HL-60/S4 (cell line): ENCODE results near the gene DSG3.

Experiments used
- in situ Hi-C: fragments of 300-500 bp; cut with MboI; formaldehyde crosslinking; loops from 2 replicates; pipeline ENCODE4 v1.14.3; 2022; ENCODE audit warnings: low sequenced_read_pairs

DSG3 gene

GRCh38 chr18:31447530-31448191 is at the start of gene DSG3:
DSG3 (plus strand) TSS chr18:31447741; CDS start chr18:31447878, 137 bp downstream.
- in situ Hi-C loops, result no loop called here

DNA sequence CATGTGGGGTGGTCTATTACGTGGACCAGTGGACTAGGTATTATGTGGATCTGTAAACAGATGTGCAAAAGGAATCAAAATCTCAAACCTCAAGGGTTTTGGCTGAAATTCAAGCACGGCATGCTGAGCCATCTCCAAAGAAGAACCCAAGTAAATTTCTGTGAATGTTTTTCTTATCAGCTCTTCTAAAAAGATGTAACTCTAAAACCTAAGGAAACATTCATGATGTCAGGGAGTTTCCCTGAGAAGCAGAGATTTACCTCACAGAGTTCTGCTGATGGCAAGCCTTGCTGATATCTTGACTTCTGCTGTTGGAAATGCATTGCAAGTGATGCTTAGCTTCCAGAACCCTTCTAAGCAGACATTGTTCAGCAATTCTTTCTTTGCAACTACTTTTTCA is 49.4 kb upstream of the DSG3 start:
- in situ Hi-C loops, result no loop called here

GRCh38 chr18:31399306-31400032 is 48.1 kb upstream of the DSG3 start:
- in situ Hi-C loops, result no loop called here

- in situ Hi-C loops, result no loop called here
Observed at GRCh38 chr18:31401156-31402025, 46.1 kb upstream of the DSG3 start.

- in situ Hi-C loops, result no loop called here
Observed at GRCh38 chr18:31402026-31402373, 45.5 kb upstream of the DSG3 start.

- in situ Hi-C loops, result no loop called here
Observed at GRCh38 chr18:31403409-31403808, 44.1 kb upstream of the DSG3 start.

DNA sequence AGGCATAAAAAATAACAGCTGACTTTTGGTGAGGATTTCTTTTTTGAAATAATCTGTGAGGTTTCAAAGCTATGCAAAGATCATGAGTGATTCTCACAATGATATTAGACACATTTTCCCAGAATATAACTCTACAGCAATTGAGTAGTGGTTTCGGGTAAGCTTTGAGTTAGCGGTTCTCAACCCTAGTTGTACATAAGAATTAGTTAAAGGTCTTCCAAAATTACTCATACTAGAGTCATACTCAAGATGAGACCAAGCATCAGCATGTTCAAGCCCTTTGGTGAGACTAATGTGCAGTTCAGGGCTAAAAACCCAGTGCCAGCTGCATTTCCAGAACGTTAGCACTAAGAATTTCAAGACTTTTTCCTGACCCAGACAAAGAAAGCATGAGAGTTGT is 39.9 kb upstream of the DSG3 start:
- in situ Hi-C loops, result no loop called here

DNA sequence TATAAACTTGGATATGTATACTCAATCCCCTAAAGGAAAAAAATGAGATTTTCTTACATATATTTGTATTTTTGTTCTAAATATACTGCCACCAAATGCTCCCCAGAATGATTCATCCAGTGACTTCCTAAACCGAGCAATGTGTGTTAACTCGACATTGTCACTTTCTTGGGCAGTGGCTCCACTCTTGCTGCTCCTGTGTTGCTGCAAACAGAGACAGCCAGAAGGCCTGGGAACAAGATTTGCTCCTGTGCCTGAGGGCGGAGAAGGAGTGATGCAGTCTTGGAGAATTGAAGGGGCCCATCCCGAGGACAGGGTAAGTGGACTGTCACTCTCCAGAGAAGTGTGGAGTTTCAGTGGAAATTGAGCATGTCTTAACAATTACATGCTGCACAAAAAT is 38.3 kb upstream of the DSG3 start:
- in situ Hi-C loops, result no loop called here

- in situ Hi-C loops, result no loop called here
Observed at GRCh38 chr18:31410716-31411483, 36.6 kb upstream of the DSG3 start.

DNA sequence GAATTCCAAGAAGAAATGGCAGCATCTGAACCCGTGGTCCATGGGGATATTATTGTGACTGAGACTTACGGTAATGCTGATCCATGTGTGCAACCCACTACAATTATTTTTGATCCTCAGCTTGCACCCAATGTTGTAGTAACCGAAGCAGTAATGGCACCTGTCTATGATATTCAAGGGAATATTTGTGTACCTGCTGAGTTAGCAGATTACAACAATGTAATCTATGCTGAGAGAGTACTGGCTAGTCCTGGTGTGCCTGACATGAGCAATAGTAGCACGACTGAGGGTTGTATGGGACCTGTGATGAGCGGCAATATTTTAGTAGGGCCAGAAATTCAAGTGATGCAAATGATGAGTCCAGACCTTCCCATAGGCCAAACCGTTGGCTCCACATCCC is 34.4 kb upstream of the DSG3 start:
- in situ Hi-C loops, result no loop called here

DNA sequence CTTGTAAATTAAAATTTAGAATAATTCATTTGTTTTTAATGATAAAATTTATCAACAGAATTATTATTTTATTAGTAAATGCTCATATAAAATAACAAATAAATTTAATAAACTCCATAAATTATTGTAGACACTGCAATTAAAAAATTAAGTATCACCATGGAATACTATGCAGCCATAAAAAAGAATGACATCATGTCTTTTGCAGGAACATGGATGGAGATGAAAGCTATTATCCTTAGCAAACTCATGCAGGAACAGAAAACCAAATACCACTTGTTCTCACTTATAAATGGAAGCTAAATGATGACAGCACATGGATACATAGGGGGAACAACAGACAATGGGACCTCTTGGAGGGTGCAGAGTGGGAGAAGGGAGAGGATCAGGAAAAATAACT is 29.7 kb upstream of the DSG3 start:
- in situ Hi-C loops, result no loop called here

DNA sequence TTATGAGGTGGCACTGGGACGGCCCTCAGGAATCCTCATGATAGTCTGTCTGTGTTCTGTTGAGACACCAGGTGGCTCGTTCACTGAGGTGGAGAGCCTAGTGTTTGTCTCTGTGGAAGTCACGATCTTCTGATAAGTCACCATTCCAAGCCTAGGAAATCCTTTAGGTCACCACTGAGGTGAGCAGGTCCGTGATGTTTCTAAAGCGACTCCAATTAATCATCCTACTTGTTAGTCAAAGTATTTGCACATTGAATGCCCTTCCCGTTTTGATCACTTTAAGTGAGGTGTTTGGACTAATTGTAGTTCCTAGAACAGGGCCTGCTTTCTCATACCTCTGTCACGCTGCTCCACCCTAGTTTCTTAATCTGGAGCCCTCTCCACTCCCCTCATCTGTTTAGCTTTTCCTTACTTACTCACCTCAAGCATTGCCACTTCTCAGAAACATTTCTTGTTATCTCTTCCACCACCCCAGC is 28.0 kb upstream of the DSG3 start:
- in situ Hi-C loops, result no loop called here

GRCh38 chr18:31420032-31420431 is 27.5 kb upstream of the DSG3 start:
- in situ Hi-C loops, result no loop called here

GRCh38 chr18:31420524-31420923 is 27.0 kb upstream of the DSG3 start:
- in situ Hi-C loops, result no loop called here

DNA sequence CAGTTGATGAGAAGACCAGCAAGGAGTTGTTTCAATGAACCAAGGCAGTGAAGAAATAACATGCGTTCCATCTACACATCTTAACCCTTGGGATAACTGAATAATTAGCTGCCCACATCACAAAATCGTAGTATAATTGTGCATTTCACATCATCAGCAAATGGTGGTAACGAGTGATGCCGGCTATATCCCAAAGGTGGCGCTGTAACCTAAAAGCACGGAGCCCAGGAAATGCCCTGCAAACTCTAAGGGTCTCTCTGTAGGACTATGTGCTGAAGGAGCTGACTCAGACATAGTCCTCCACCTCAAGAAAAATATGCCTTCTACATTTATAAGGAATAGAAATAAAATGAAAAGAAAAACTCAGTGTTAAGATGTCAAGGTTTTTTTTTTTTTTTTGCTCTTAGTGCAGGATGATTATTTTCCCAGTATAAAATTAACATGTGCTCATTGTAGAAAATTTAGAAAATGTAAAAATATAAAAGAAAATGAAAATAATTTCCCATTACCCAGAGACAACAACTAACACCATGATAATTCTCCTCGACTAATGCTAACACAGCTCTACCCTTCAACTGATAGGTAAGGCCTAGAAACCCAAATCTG is 23.1 kb upstream of the DSG3 start:
- in situ Hi-C loops, result no loop called here

DNA sequence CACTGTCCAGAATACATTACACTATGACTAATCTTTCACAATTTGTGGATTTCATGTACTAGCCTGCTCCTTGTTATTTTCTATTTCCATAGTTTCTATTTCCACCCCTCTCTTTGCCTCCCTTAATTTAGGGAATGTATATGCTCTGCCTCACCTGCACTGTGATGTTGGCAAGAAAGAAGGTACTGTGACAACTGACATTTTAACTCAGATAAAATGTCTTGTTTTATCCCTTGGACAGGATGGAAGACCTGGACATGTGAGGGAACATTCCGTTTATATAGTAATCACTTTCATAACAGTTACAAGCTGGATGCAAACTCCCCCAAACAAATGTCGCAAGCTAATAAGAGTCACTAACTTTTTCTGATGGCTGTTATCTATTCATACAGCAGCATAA is 21.5 kb upstream of the DSG3 start:
- in situ Hi-C loops, result no loop called here

- in situ Hi-C loops, result no loop called here
Observed at GRCh38 chr18:31426871-31427406, 20.6 kb upstream of the DSG3 start.

GRCh38 chr18:31428211-31428610 is 19.3 kb upstream of the DSG3 start:
- in situ Hi-C loops, result no loop called here

GRCh38 chr18:31429623-31430022 is 17.9 kb upstream of the DSG3 start:
- in situ Hi-C loops, result no loop called here

DNA sequence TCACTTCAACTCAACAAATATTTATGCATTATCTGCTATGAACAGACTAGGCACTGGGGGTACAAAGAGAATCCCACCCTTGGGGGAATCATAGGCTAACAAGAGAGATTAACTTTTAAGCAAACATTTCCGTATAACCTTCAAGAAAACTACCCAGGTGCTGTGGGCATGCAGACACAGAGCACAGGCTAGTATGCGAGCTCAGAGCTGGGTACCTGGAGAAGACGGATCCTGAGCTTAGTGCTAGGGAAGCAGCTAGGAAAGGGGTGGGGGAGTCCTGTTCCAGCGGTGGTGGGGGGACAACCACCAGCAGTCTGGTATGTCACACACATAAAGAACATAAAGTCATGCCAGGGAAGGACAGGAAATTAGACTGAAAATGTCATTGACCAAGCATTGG is 17.5 kb upstream of the DSG3 start:
- in situ Hi-C loops, result no loop called here
